Left cardiac atrium (tissue), 4 donors: ENCODE measurements around the gene SURF4. TPM values are rescaled to one million over a fixed set of nuclear protein-coding genes. Genes with fewer than 3 reads are reported as not detected.
"Not testable (repeated sequence)": the region's sequence is repeated elsewhere in the genome, so short reads cannot be mapped to it uniquely, and the experiment has no call there.

Source experiments
- ATAC-seq, 2 donors: fragments of 200-7000 bp; cut with Tn5 transposase; one replicate each; pipeline ENCODE4 v1.9.1; 2020; ENCODE audit warnings: mild to moderate bottlenecking in 2 of 2, moderate library complexity in 2 of 2
- DNase-seq: peaks from one replicate; pipeline ENCODE4 v3.0.0-alpha.2; 2020
- intact Hi-C, 2 donors: fragments of 100-400 bp; cut with DNase I; formaldehyde crosslinking; loops; one replicate each; pipeline versions ENCODE4 v1.14.1 to v1.15.1; 2022 to 2023
- total RNA-seq, 2 donors: library from RNA; stranded (reverse); fragmentation: NEBNext Ultra II Directional; extraction: Animal tissue kit (Norgen Biotek cat#: 25700); gene quantifications; one replicate each; pipeline ENCODE4 v1.2.1, GENCODE V29; 2021
- donor health status: DM: no; HTN: yes; CAD: no.
- donor health status: DM: no; HTN: yes; CAD: no; lungs with severe emphysema.
- donor health status: DM: yes; HTN: yes; CAD: no.
- donor health status: Dilated cardiomyopathy.

Gene SURF4
- total RNA-seq, 2 donors from 2014 or later = 95.4 to 127 TPM

DNA sequence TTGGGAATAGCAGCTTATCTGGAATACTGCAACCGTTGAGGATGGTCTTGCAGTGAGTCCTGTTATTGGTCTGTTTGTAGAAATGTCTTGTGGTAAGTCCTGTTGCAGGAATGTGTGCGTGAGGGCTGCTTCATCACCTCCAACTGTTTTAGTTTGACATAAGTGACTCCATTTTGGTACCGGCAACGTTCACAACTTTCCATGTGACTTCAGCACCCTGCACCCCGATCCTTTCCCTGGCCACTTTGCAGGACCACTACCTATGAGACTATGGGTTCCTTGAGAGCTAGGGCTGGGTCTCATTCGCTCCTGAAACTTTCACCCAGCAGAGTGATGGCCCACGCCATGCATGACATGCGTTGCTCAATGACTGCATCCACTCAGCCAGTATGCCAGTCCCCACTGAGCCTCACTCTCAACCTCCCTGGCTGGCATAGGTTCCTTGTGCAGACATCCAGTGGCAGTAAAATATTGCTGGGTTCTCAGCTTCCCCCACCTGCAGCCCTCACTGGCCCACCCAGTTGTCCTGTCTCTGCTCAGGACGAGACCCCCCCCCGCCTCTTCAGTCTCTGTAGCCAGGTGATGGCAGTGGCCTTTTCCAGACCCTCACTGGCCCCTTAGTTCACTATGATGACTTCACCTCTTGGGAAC, 47.9 kb downstream of the SURF4 start:
- intact Hi-C loops = loop anchor here (5.0 kb wide), 1 partner anchor 141 kb away; no protein-coding TSS in a partner anchor
- ATAC-seq = no peak
- no peak for DNase-seq

DNA sequence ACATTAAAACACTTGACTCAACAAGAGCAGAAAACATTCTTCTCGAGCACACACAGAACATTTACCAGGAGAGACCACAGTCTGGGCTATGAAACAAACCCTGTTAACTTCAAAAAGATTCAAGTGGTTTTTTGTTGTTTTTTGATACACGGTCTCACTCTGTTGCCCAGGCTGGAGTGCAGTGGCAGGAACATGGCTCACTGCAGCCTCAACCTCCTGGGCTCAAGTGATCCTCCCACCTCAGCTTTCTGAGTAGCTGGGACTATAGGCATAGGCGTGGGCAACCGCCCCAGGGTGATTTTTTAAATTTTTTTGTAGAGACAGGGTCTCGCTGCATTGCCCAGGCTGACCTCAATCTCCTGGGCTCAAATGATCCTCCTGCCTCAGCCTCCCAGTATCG, 48.8 kb downstream of the SURF4 start:
- intact Hi-C loops = loop anchor here (5.0 kb wide), 1 partner anchor 140 kb away; no protein-coding TSS in a partner anchor
- ATAC-seq, DNase-seq: not testable (repeated sequence)

DNA sequence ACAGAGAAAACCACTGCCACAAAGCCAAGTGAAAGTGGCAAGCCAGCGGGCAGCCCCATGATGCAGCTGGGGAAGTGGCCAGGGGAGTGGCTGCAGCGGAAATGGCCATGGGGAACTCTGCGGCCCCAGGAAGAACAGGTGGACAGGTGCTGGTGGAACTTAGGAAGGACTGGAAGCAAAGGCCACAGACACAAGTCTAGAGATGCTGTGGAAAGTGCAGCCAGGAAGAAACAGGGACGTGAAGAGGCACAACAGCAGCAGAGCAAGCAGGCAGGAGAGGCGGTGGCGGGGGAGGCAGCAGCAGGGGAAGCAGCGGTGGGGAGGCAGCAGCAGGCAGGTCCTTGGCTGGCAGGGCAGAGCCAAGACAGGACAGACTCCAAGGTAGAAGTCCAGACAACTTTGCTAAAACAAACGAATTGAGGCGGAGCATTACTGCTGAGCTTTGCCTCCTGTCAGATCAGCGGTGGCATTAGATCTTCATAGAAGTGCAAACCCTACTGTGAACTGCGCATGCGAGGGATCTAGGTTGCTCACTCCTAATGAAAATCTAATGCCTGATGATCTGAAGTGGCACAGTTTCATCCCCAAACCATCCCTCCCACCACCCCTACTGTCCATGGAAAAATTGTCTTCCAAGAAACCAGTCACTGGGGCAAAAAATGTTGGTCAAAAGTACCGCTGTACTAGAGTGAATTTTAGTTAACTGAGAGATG, 51.7 kb downstream of the SURF4 start:
- DNase-seq = no peak
- intact Hi-C loops = no loop called here
- ATAC-seq = no peak

DNA sequence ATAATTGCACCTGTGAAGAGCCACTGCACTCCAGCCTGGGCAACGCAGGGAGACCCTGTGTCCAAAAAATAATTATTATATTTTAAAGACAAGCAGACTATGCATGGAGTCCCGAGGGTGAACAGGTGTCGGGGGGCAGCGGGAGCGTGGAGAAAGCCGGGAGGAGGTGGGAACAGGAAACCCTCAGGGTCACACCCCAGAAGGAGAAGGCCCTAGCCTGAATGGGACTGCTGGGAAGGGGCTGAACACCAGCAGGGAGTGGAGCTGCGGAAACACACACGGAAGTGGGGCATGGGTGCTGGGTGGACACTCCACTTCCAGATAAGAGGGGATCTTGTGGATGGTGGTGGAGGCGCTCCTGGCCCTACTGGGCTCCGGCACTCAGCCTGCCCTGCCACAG, 52.6 kb downstream of the SURF4 start:
- intact Hi-C loops = no loop called here
- DNase-seq = no peak
- ATAC-seq = no peak

DNA sequence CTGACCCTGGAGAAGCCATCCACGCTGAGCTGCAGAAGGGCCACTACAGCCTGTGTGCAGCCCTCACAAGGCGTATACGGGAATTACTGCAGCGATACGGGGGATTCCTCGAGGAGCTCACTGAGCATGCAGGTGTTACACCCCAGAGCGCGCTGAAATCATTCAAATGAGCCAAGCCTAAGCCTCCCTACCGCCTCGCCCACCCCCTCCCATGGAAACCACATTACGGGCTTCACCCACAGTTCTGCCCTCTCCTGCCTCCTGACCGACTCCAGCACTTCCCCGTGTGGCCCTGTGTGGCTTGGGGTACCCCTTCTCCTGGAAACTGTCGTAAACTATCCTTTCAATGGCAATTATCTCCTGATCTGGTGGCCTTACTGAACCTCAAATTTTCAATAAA, 53.2 kb downstream of the SURF4 start:
- intact Hi-C loops = no loop called here
- no peak for DNase-seq
- no peak for ATAC-seq

DNA sequence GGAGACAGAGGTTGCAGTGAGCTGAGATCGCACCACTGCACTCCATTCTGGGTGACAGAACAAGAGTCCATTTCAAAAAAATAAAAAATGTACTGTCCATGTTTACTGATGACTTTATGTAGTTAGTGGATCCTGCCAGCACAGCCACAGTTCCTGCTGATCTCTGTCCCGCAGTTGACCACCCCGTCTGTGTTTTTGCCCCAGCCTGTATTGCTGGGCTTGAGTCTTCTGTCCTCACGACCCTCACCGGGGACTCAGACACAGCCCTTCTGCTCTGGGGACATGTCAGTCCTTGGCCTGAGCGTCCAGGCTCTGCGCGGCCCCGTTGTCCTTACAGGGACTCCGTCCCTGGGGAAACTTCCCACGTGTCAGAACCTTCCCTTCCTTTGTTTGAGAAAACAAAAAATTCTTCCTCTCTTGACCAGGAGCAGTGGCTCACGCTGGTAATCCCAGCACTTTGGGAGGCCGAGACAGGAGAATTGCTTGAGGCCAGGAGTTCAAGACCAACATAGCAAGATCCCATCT, 54.4 kb downstream of the SURF4 start:
- DNase-seq (no peak), ATAC-seq (no peak)
- intact Hi-C loops = no loop called here

DNA sequence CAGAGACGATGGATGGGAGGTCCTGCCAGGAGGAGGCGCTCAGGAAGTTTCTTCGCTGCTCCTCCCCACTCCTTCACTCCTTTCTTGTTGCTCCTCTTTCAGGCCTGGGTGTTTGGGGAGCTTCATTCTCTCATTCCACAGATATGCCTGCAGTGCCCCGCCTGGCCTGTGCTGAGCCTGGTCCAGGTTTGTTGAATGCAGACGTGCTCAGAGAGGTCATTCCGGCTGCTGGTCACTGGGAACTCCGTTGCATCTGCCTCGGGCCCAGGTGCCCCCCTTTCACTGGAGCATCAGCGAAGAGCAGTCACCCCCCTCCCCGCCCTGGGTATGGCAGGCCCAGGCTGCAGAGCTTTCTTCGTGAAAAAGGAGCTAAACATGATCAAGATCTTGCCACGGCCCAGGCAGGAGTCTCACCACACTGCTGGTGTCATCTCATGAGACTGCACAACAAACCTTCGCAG, 55.4 kb downstream of the SURF4 start:
- DNase-seq = no peak
- ATAC-seq = no peak
- intact Hi-C loops = no loop called here

DNA sequence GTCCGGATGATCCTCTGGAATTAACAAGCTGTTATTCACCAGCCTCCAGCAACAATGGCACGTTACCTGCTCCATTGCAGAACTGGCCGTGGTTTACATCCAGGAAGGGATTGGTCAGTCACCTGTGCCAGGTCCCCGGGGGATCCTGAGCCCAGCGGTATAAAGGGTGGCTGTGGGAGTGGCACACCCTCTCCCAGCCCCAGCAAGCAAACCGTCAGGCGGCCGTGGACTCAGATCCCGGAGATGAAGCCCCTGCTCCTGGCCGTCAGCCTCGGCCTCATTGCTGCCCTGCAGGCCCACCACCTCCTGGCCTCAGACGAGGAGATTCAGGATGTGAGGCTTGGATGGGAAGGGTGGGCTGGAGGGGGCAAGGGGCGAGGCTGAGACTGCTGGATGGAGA, 58.3 kb downstream of the SURF4 start:
- intact Hi-C loops, ATAC-seq, DNase-seq: not testable (repeated sequence)

DNA sequence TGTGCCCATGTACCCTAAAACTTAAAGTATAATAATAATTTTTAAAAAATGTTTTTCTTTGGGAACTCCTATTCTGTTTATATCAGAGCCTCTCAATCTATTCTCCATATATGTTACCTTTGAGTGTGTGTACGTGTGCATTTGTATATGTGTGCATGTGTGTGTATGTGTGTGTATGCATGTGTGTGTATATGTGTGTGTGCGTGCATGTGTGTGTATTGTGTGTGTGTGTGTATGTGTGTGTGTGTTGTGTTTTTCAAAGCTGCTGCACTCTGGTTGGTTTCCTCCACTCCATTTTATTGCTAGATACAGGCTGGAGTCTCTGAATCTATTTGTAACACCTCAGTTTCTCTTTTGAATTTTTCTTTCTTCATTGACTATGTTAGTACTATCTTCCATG, 59.9 kb downstream of the SURF4 start:
- no peak for ATAC-seq
- intact Hi-C loops = no loop called here
- no peak for DNase-seq

Other genes with a start within 250 kb of the SURF4 start
- gene GBGT1, start 212.1 kb downstream of the SURF4 start, total RNA-seq = 10 to 100 TPM; 10.8 to 12.8 TPM
- gene OBP2B, start 166.8 kb downstream of the SURF4 start, total RNA-seq = not detected
- 1 to 10 TPM; 1.7 to 2.1 TPM for gene ABO, start 100.9 kb downstream of the SURF4 start, total RNA-seq
- 10 to 100 TPM; 11.1 to 12.2 TPM for gene SURF6, start 39.9 kb downstream of the SURF4 start, total RNA-seq
- 10 to 100 TPM; 18.2 to 22.7 TPM for gene MED22, start 27.9 kb downstream of the SURF4 start, total RNA-seq
- gene RPL7A, start 27.8 kb downstream of the SURF4 start, total RNA-seq = 1,000 to 10,000 TPM; 1,074 to 1,076 TPM
- gene SURF1, start 19.6 kb downstream of the SURF4 start, total RNA-seq = 10 to 100 TPM; 34.1 to 42.5 TPM
- gene SURF2, start 19.5 kb downstream of the SURF4 start, total RNA-seq = 10 to 100 TPM; 10.6 to 15.5 TPM
- 1 to 10 TPM in 1 of 2 donors, under 1 TPM in 1; 0.77 to 1.1 TPM for gene STKLD1, start 306 bp upstream of the SURF4 start, total RNA-seq
- gene REXO4, start 42.0 kb upstream of the SURF4 start, total RNA-seq = 10 to 100 TPM; 12.2 to 12.6 TPM
- 1 to 10 TPM; 2.0 to 2.3 TPM for gene ADAMTS13, start 46.3 kb upstream of the SURF4 start, total RNA-seq
- gene CACFD1, start 83.9 kb upstream of the SURF4 start, total RNA-seq = 10 to 100 TPM in 1 of 2 donors, 1 to 10 TPM in 1; 9.6 to 13.0 TPM
- 1 to 10 TPM; 4.3 to 7.4 TPM for gene SLC2A6, start 103.0 kb upstream of the SURF4 start, total RNA-seq
- gene MYMK, start 148.9 kb upstream of the SURF4 start, total RNA-seq = not detected
- gene ADAMTSL2, start 158.6 kb upstream of the SURF4 start, total RNA-seq = 10 to 100 TPM; 13.9 to 16.7 TPM
- under 1 TPM in 1 of 2 donors, not detected in 1; 0.37 TPM for gene FAM163B, start 233.3 kb upstream of the SURF4 start, total RNA-seq